BLaER1 (cell line): ENCODE data around the gene BCO2.

ENCODE experiments used
- H3K27ac ChIP-seq: shearing (Covaris generic); formaldehyde crosslinking; 2 replicates; pipeline ENCODE4 v1.8.1; 2022
- H3K27me3 ChIP-seq: shearing (Covaris generic); formaldehyde crosslinking; 2 replicates; pipeline ENCODE4 v1.8.1; 2022
- H3K36me3 ChIP-seq: shearing (Covaris generic); formaldehyde crosslinking; 2 replicates; pipeline ENCODE4 v1.8.1; 2022
- H3K4me1 ChIP-seq: shearing (Covaris generic); formaldehyde crosslinking; 2 replicates; pipeline ENCODE4 v1.8.1; 2022
- H3K4me2 ChIP-seq: shearing (Covaris generic); formaldehyde crosslinking; 2 replicates; pipeline ENCODE4 v1.8.1; 2022
- H3K4me3 ChIP-seq: shearing (Covaris generic); formaldehyde crosslinking; 2 replicates; pipeline ENCODE4 v1.8.1; 2022
- H3K9ac ChIP-seq: shearing (Covaris generic); formaldehyde crosslinking; 2 replicates; pipeline ENCODE4 v1.8.1; 2022
- H3K9me3 ChIP-seq: shearing (Covaris generic); formaldehyde crosslinking; 2 replicates; pipeline ENCODE4 v1.8.1; 2022
- H4K20me1 ChIP-seq: shearing (Covaris generic); formaldehyde crosslinking; 2 replicates; pipeline ENCODE4 v1.8.1; 2022
- Cebpa-rat ChIP-seq: shearing (Covaris generic); IDR thresholded peaks from 2 replicates; pipeline ENCODE4 v1.8.1; 2022

The BCO2 gene

DNA sequence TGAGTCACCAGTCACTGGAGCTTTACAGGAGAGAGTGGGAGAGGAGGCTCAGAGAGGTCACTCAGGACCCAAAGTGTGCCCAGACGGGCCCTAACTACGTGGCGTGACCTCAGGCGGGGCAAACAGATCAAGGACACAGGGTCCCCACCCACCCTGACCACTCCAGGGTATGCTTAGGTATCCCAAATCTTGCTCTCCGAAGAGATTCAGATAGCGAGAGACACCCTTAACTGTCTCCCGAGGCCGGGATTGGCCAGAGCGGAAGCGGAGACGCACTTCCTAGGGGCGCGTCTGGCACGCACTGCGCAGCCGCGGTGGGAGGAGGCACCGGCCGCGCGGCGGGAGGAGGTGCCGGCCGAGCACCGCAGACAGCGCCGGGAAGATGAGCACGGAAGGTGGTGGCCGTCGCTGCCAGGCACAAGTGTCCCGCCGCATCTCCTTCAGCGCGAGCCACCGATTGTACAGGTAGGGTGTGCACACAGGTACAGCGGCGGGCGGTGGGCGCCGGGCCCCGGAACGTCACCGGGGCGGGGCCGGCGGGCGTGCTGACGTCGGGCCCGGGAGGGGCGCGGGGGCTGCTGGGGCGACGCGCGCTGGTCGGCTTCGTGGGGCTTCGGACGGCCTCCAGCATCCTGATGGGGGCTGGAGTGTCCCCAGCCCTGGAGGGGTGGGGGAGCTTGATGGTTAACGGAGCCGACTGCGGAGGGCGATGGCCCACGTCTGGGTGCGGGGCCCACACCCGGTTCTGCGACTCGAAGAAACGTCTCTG is 50.9 kb downstream of the BCO2 start, which contains the start of gene PTS:
Gene PTS (plus strand): TSS at position 367 of the 769 bp plus-strand sequence. CDS start 16 bp downstream, at position 383.
- peak within 1 kb of the TSS; percentile 88 for H3K9ac ChIP-seq
- H3K27me3 ChIP-seq: no peaks in the 10 kb centered on the region
- peak within 1 kb of the TSS; percentile 92 for H3K4me2 ChIP-seq
- H4K20me1 ChIP-seq: no peaks in the 10 kb centered on the region; the same call in 1 of the 2 replicates
- H3K9me3 ChIP-seq: no peaks in the 10 kb centered on the region
- peaks cover 30% of the 10 kb centered on the region for H3K36me3 ChIP-seq
- peak within 1 kb of the TSS; percentile 76 for H3K4me3 ChIP-seq
- H3K4me1 ChIP-seq: peaks cover 14% of the 10 kb centered on the region
- H3K27ac ChIP-seq: peak within 1 kb of the TSS; percentile 86
- no peak for TF ChIP-seq Cebpa-rat

DNA sequence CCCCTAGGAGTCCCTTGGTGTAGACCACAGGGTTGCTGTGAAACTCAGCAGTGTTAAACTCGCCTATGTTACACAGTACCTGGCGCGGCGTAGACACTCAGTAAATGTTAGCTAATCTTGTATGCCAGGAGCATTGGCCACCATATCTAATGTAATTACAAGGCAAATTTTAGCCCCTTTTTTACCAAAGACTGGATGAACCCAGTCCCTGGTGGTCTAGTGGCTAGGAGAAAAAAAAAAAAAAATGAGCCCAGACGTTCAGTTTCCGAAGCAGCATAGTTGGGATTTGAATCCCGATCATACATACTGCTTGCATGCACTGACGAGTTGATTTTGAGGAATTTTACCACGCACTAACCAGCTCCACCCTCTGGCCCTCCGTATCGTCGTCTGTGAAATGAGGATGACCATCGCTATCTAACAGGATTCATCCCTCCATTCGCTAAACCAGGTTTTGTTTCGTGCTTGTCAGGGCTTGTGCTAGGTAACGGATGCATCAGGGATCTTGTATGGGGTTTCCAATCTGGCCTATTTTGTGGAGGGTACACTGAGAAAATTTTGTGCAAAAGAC is 51.6 kb downstream of the BCO2 start:
- Histone ChIP-seq H3K4me1 (peaks cover 14% of the 10 kb centered on the region), H3K9me3 (no peaks in the 10 kb centered on the region), H3K36me3 (peaks cover 31% of the 10 kb centered on the region), H3K9ac (peak overlapping the region; percentile 88), H4K20me1 (no peaks in the 10 kb centered on the region; the same call in 1 of the 2 replicates), H3K4me3 (peak overlapping the region; percentile 76), H3K4me2 (peak overlapping the region; percentile 92), H3K27ac (peak overlapping the region; percentile 86), H3K27me3 (no peaks in the 10 kb centered on the region)
- TF ChIP-seq Cebpa-rat: no peak

DNA sequence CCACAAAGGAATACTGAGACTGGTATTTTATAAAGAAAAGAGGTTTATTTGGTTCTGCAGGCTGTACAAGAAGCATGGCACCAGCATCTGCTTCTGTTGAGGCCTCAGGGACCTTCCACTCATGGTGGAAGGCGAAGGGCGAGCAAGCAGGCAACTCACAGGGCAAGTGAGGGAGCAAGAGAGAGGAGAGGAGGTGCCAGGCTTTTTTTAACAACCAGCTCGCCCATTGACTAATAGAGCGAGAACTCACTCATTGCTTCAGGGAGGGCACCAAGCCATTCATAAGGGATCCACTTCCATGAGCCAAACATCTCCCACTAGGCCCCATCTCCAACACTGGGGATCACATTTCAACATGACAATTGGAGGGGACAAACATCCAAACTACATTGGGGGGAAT is 52.2 kb downstream of the BCO2 start:
- Histone ChIP-seq H3K27me3 (no peaks in the 10 kb centered on the region), H3K4me3 (peak overlapping the region; percentile 76), H3K27ac (peak overlapping the region; percentile 86; the same call in 1 of the 2 replicates), H3K36me3 (peaks cover 33% of the 10 kb centered on the region), H3K4me2 (peak overlapping the region; percentile 92), H4K20me1 (no peaks in the 10 kb centered on the region; the same call in 1 of the 2 replicates), H3K9ac (peak overlapping the region; percentile 88), H3K4me1 (peaks cover 14% of the 10 kb centered on the region), H3K9me3 (no peaks in the 10 kb centered on the region)
- TF ChIP-seq Cebpa-rat: no peak

DNA sequence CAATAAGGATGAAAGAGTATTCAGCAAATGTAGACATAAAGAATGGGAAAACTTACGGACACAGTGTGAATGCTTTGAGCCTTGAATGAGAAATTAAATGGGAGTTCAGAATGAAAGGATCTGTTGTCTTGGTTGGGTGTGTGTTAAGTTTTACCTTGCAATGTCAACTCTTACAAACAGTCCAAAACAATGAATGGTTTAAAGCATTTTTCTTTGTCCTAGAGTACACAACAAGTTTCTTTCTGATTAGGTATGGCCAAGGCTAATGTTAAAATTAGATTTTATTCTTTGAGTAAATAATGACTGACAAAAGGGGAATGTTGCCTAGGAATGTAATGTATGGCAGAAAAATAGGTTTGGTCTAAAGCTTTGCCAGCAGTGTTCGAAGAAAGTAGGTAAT is 53.4 kb downstream of the BCO2 start:
- H3K36me3 ChIP-seq: peaks cover 39% of the 10 kb centered on the region
- H3K27ac ChIP-seq: no peak overlapping the region
- H3K4me1 ChIP-seq: peaks cover 14% of the 10 kb centered on the region
- H3K9me3 ChIP-seq: no peaks in the 10 kb centered on the region
- H3K4me2 ChIP-seq: 0 out of 2 replicates have a peak overlapping the region, but pooled peaks have one; percentile 92
- TF ChIP-seq Cebpa-rat: no peak
- no peak overlapping the region for H3K9ac ChIP-seq
- H3K27me3 ChIP-seq: no peaks in the 10 kb centered on the region
- H4K20me1 ChIP-seq: no peaks in the 10 kb centered on the region; the same call in 1 of the 2 replicates
- H3K4me3 ChIP-seq: no peak overlapping the region

DNA sequence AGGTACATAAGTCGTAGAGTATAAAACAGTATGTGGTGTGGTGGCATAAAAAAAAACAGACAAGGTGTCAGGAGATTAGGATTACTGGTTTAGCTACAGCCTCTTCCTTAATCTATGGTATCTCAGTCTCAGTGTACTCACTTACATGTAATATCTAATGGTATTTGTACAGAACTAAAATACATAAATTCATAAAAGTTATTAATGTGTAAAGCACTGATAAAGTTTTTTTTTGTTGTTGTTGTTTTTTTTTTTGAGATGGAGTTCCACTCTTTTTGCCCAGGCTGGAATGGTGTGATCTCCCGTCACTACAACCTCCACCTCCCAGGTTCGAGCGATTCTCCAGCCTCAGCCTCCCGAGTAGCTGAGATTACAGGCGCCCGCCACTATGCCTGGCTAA is 53.8 kb downstream of the BCO2 start:
- H4K20me1 ChIP-seq: no peaks in the 10 kb centered on the region; the same call in 1 of the 2 replicates
- peaks cover 14% of the 10 kb centered on the region for H3K4me1 ChIP-seq
- TF ChIP-seq Cebpa-rat: no peak
- H3K27ac ChIP-seq: no peak overlapping the region
- H3K27me3 ChIP-seq: no peaks in the 10 kb centered on the region
- H3K4me2 ChIP-seq: no peak overlapping the region
- H3K9ac ChIP-seq: no peak overlapping the region
- peaks cover 43% of the 10 kb centered on the region for H3K36me3 ChIP-seq
- H3K4me3 ChIP-seq: no peak overlapping the region
- no peaks in the 10 kb centered on the region for H3K9me3 ChIP-seq

DNA sequence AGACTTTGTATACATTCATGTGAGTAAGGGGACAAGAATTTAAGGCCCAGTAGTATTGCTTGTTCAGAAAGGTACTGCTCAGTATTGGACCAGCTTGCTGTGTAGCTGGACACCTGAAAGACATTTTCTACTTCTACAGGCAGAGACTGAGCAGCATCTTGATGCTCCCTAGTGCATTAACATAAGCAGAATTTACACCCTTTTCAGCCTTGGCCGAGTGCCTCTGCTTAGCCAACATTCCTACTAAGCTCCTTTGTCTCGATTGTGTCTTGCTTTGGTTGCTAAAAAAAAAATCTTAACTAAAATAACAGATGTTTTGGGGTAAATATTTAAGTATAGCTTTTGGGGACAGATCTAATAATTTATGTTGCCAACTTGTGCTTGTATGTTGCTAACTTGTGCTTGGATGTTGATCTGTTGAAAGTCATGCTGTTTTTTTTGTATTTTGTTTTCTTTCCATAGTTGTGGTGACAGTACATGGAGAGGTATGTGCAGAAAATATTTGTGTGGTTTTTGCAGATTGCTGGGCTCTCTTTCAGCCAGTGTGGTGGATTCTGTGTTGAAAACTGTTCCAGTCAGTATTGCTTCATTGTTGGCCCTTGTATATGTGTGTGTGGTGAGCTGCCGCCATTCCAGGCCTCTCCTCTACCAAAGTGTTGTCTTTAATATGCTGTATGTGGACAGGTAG is 54.6 kb downstream of the BCO2 start:
- peaks cover 14% of the 10 kb centered on the region for H3K4me1 ChIP-seq
- H3K27me3 ChIP-seq: no peaks in the 10 kb centered on the region
- H4K20me1 ChIP-seq: no peaks in the 10 kb centered on the region; the same call in 1 of the 2 replicates
- no peak overlapping the region for H3K4me2 ChIP-seq
- H3K27ac ChIP-seq: no peak overlapping the region
- H3K9ac ChIP-seq: no peak overlapping the region
- no peak for TF ChIP-seq Cebpa-rat
- no peaks in the 10 kb centered on the region for H3K9me3 ChIP-seq
- no peak overlapping the region for H3K4me3 ChIP-seq
- peaks cover 47% of the 10 kb centered on the region for H3K36me3 ChIP-seq

DNA sequence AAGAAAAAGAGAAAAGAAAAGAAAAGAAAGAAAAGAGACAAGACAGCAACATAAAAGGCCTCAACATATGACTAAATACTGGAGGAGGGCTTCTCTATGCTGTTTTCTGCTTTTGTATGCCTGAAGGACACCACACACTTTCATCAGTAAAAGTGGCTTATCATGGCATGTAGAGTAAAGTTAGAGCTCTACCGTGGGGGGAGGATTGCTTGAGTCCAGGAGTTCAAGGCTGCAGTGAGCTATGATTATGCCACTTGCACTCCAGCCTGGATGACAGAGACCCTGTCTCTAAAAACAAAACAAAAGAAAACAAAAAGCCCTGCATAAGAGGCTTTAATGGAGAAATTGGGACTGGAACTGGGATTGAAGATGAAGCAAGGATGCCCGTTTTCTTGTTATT is 56.6 kb downstream of the BCO2 start:
- Histone ChIP-seq H3K27me3 (no peaks in the 10 kb centered on the region), H3K9ac (no peak overlapping the region), H3K4me1 (peaks cover 14% of the 10 kb centered on the region), H3K9me3 (no peaks in the 10 kb centered on the region), H3K4me2 (no peak overlapping the region), H3K36me3 (peaks cover 68% of the 10 kb centered on the region), H3K4me3 (no peak overlapping the region), H3K27ac (no peak overlapping the region), H4K20me1 (no peaks in the 10 kb centered on the region; the same call in 1 of the 2 replicates)
- no peak for TF ChIP-seq Cebpa-rat

DNA sequence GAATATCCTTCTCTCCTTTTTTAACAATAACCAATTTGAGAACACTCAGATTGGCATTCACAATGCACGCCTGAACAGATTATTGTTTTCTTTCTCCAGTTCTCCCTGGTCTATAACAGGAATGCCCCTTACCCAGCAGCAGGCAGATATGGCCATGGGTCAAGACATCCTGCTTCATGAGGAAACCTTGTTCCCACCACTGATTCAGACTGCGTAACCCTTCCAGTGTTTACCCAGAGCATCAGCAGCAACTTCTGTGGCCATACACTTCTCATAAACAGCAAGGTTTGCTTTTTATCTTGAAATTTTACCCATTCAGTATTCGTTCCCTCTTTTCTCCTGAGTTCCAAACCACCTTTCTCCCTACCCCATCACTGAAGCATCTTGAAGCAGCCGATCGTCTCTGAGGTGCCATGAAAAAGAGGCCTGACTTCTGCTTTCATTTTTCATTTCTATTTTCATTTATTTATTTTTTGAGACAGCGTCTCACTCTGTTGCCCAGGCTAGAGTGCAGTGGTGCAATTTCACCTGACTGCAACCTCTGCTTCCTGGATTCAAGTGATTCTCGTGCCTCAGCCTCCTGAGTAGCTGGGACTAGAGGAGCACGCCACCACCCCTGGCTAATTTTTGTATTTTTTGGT is 60.6 kb downstream of the BCO2 start:
- TF ChIP-seq Cebpa-rat: no peak
- Histone ChIP-seq H3K4me1 (no peaks in the 10 kb centered on the region), H3K36me3 (peaks cover 80% of the 10 kb centered on the region), H3K4me3 (no peak overlapping the region), H3K9me3 (no peaks in the 10 kb centered on the region), H3K27ac (no peak overlapping the region), H3K4me2 (no peak overlapping the region), H4K20me1 (no peaks in the 10 kb centered on the region), H3K9ac (no peak overlapping the region), H3K27me3 (no peaks in the 10 kb centered on the region)

DNA sequence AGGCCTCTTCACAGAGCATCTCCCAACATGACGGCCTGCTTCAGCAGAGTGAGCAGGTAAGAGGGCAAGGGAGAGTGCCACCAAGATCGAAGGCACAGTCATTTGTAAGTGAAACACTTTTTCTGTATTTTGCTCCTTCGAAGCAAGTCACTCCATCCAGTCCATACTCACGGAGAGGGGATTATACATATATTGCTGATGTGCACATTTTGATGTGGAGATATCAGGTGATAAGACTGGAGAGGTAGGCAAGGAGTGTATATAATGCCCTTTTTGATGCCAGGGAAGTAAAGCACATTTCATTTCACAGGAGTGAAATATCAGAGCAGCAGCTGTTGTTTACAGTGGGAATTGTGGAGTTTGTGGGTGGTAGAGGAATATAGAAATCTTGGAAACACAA is 62.1 kb downstream of the BCO2 start:
- Histone ChIP-seq H3K27me3 (no peaks in the 10 kb centered on the region), H3K9me3 (no peaks in the 10 kb centered on the region), H3K4me1 (no peaks in the 10 kb centered on the region), H4K20me1 (no peaks in the 10 kb centered on the region), H3K27ac (no peak overlapping the region), H3K4me2 (no peak overlapping the region), H3K36me3 (peaks cover 89% of the 10 kb centered on the region), H3K4me3 (no peak overlapping the region), H3K9ac (no peak overlapping the region)
- TF ChIP-seq Cebpa-rat: no peak
